Mucosa of gallbladder (tissue), 1 donor: Measurements from ENCODE around the gene ZMYND8. TPM values are rescaled to one million over a fixed set of nuclear protein-coding genes. Genes with fewer than 3 reads are reported as not detected.

Experiments used
- DNase-seq: peaks from one replicate; pipeline ENCODE4 v3.0.0-alpha.2; 2020; ENCODE audit warnings: low spot score
- total RNA-seq: library from RNA; stranded (reverse); gene quantifications from one replicate; pipeline ENCODE4 v1.2.1, GENCODE V29; 2021
- donor health status: DM: no; HTN: no; CAD: no.

Gene ZMYND8
- total RNA-seq, 1 donor from 2014 or later, result 55.2 TPM

DNA sequence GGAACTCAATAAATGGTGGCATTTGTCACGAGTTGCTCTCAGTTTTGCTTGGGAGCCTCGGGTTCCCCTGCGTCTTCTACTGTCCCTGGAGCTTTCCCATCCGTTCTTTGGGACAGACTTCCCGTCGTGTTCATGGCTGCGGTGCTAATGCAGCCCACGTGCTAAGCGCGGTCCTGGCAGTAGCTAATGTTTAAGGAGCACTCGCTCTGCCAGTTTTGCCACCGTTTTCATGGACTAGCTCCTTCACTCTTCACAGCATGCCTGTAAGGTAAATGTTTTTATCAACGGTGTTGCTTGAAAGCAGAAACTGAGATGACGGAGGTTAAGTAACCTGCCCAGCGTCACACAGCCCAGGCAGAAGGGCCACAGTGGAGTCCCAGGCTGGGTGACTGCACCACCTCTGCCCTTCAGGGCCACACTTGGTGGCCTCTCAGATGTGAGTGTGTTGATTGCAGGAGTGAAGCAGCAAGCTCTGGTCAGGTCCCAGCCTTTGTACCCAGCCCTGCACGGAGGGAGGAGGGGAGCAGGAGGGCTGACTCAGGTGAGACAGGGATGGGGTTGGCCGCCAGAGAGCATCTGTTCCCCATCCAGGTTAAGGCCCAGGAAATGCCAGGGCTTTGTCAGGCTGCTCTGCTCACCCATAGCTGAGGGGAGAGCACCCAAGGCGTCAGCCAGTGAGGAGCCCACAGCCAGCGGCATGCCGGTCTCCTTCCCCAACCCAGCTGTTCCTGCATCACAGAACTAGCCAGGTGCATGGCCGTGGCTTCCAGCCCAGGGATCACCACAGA, 181.8 kb downstream of the ZMYND8 start:
- no peak for DNase-seq

- no peak for DNase-seq
These were observed 182.8 kb downstream of the ZMYND8 start for GRCh38 chr20:47173596-47174216.

DNA sequence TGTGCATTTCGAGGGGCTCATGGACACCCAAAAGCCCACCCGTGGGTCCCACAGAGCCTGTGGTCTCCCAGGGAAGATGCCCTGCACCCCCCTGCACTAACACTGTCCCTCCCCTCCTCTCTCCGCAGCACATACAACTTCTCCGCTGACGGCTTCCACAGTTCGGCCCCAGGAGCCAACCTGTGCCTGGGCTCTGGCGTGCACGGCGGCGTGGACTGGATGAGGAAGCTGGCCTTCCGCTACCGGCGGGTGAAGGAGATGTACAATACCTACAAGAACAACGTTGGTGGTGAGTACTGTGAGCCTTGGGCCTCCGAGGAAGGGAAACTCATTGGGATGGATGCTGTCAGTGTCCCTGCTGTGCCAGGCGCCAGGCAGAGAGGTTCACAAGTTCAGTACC, 183.9 kb downstream of the ZMYND8 start:
- DNase-seq, result no peak

- no peak for DNase-seq
These were observed 188.7 kb downstream of the ZMYND8 start for GRCh38 chr20:47167846-47168245.

DNA sequence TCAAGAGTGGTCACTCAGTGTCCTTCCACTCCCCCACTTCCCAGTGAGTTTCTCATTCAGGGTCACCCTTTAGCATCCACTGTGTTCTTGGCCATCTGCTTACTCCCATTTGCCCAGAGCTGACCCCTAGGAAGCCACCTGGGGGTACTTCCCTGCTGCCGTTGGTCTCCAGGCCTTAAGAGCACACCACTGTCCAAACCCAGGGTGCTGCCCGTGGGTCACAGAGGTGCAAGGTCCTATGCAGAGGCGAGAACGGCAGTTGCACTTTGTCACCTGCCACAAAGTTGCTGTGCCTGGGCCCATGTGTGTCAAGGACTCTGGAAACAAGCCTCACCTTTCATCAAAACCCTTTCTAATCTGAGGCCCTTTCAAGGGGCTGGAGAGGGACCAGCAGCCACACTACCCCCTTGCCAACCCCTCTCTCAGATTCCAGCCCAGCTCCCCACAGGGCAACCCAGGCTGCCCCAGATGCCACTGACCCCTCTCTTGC, 191.1 kb downstream of the ZMYND8 start:
- DNase-seq, result no peak

DNA sequence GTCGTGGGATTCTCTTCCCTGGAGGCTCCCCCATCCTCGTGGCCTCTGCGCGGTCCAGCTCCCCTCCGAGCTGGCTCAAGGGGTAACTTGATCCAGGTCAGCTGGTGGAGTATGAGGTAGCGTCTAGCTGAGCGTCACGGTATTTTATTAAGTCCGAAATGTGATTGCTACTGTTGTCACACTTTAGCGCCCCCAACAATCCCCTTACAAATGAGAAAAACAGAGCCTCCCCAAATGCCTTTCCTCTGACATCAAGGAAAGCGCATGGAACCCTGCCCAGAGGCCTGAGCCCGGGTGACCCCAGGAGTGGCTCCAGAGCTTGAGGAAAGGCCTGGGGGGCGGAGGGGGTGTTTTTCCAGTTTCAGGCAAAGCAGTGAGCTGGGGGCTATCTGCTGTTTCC, 192.4 kb downstream of the ZMYND8 start:
- DNase-seq, result no peak

DNA sequence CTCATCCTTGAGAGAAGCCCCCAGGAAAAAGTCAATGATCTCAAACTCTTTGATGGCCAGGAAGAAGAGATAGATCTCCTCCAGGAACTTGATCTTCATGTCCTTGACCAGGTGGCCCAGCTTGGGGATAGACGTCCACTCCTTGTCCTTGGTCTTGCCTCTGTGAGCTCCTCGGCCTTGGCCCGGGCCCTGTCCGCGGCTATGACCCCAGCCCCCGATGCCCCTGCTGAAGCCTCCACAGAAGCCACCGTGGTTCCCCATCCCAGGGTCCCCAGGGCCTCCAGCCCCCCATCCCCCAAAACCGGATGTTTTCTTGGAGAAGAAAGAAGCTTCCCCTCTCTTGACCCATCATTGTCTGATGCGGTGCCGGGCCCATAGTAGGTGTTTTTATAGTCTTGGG, 195.1 kb downstream of the ZMYND8 start:
- no peak for DNase-seq

DNA sequence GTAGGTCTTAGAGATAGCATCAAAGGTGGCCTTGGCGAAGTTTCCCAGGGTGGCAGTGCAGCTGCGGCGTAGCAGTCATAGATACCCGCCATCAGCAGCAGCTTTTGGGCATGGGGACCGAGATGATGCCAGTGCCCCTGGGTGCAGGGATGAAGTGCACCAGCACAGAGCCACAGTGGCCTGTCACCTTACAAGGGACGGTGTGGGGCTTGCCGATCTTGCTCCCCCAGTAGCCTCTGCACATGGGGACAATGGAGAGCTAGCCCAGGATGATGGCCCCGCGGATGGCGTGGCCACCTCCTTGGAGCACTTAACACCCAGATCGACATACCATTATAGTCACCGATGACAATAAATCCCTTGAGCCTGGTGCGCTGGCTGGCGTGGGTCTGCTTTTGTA, 195.5 kb downstream of the ZMYND8 start:
- DNase-seq, result no peak

DNA sequence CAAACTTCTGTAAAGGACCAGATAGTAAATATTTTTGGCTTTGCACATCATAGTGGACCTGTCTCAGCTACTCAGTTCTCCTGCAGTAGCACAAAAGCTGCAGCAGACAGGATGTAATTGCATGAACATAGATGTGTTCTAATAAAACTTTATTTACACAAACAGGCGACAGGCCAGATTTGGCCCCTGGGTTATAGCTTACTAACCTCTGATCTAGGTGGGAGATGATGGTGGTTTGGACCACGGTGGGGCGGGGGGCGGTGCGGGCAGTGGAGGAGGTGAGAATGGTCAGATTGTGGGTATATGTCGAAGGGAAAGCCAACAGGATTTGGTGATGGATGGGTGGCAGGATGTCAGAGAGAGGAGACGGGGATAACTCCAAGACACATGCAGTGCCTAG, 196.3 kb downstream of the ZMYND8 start:
- DNase-seq, result no peak

Other genes with a start within 250 kb of the ZMYND8 start
- 30.9 TPM for gene NCOA3, start 145.2 kb upstream of the ZMYND8 start, total RNA-seq